ENCODE results near the gene CFAP77. TPM values are rescaled to one million over a fixed set of nuclear protein-coding genes. Genes with fewer than 3 reads are reported as not detected.

The CFAP77 gene
- total and polyA plus RNA-seq, 10 of the 15 experiments (the other 5 are each of a cell fraction or from before 2014, with no cell fraction given): 0.33 TPM; not detected in 9

DNA sequence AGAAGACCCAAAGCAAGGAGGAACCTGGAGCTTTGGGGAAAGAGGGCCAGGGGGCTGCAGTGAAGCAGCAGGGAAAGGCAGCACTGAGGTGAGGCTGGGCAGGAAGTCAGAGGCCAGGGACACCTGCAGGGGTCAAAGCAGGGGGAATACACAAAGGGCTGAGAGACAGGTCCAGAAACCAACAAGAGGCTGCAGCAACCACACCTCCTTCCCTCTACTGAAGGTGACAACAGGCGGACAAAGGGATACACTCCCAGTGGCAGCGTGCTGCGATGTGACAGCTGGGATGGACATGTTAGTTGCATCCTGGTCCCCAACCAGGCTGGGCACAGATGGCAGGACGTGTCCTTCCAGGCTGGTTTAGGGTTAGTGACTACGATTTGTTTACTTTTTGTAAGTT lies 12.6 kb downstream of the CFAP77 start (continued):
- TF ChIP-seq, protein P1, sequence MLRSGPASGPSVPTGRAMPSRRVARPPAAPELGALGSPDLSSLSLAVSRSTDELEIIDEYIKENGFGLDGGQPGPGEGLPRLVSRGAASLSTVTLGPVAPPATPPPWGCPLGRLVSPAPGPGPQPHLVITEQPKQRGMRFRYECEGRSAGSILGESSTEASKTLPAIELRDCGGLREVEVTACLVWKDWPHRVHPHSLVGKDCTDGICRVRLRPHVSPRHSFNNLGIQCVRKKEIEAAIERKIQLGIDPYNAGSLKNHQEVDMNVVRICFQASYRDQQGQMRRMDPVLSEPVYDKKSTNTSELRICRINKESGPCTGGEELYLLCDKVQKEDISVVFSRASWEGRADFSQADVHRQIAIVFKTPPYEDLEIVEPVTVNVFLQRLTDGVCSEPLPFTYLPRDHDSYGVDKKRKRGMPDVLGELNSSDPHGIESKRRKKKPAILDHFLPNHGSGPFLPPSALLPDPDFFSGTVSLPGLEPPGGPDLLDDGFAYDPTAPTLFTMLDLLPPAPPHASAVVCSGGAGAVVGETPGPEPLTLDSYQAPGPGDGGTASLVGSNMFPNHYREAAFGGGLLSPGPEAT (IDR thresholded peaks at IDR 0.05; ENCODE audit: low read depth): no peak
- TF ChIP-seq STAT1 (conservative IDR thresholded peaks at IDR 0.05) (no peak), CHD4 (IDR thresholded peaks at IDR 0.05) (no peak), RBBP5 (conservative IDR thresholded peaks at IDR 0.05) (no peak), MEF2A (IDR thresholded peaks at IDR 0.05; ENCODE audit: insufficient read depth, low read depth, low read length) (no peak)
- TF ChIP-seq, protein P2, sequence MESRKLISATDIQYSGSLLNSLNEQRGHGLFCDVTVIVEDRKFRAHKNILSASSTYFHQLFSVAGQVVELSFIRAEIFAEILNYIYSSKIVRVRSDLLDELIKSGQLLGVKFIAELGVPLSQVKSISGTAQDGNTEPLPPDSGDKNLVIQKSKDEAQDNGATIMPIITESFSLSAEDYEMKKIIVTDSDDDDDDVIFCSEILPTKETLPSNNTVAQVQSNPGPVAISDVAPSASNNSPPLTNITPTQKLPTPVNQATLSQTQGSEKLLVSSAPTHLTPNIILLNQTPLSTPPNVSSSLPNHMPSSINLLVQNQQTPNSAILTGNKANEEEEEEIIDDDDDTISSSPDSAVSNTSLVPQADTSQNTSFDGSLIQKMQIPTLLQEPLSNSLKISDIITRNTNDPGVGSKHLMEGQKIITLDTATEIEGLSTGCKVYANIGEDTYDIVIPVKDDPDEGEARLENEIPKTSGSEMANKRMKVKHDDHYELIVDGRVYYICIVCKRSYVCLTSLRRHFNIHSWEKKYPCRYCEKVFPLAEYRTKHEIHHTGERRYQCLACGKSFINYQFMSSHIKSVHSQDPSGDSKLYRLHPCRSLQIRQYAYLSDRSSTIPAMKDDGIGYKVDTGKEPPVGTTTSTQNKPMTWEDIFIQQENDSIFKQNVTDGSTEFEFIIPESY (IDR thresholded peaks at IDR 0.05): no peak

DNA sequence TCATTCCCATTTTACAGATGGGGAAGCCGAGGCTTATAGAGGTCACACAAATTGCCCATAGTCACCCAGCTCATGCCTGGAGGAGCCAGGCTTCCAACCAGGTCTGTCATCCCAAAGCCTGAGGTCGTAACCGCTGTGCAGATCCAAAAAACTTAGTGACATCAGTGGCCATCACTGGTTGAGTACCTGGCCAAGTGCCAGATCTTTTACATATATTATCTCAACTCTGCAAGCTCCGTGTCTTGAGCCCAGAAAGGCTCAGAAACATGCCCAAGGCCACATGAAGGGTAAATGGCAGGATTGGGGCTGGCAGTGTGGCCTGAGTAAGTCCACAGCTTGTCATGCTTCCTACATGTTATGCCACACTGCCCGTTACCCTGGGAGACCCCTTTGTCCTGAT lies 13.5 kb downstream of the CFAP77 start:
- Histone ChIP-seq H3K4me3 (no peak overlapping the region), H3K36me3 (ENCODE audit: control insufficient read depth in 2 of 2, insufficient read depth in 2 of 2, low read length in 1 of 2) (no peaks in the 10 kb centered on the region), H3K27ac (ENCODE audit: control insufficient read depth, insufficient read depth) (no peak overlapping the region), H2AFZ (ENCODE audit: control insufficient read depth, low read depth, low read length) (no peak overlapping the region), H4K20me1 (ENCODE audit: control insufficient read depth, insufficient read depth) (no peaks in the 10 kb centered on the region), H3K79me2 (ENCODE audit: control insufficient read depth, insufficient read depth, low read length) (no peaks in the 10 kb centered on the region), H3K4me2 (ENCODE audit: control insufficient read depth, insufficient read depth) (no peak overlapping the region), H3K9me3 (replicated peaks; ENCODE audit: control insufficient read depth, insufficient read depth, low read length) (no peaks in the 10 kb centered on the region), H3K27me3 (replicated peaks in 1 of 2; ENCODE audit: control insufficient read depth in 2 of 2, insufficient read depth in 2 of 2, low read length in 1 of 2) (peaks cover 3 to 4% of the 10 kb centered on the region in 2 experiments; a peak in 3 of 4 replicates), H3K9ac (ENCODE audit: control insufficient read depth, insufficient read depth, low read length) (no peak overlapping the region), H3K4me1 (ENCODE audit: control insufficient read depth, insufficient read depth, low read length) (no peaks in the 10 kb centered on the region)
- BruUV-seq (replicated peaks): no TSS peak
- WGBS (ENCODE audit: insufficient coverage, insufficient replicate concordance, low lambda C conversion rate, missing lambda C conversion rate): 24% methylated on average over 5 of the region's 5 CpGs
- in situ Hi-C loops (cut with MboI): loop anchor here (5.0 kb wide), 1 partner anchor 379 kb away; no protein-coding TSS in a partner anchor
- ChIA-PET SMC1A (ENCODE audit: uncharacterized antibody, unreplicated experiment) (no interaction called here), POLR2A (no interaction called here), CTCF (interaction anchor here (0.6 kb wide), 1 partner anchor 523 kb away, joined by 3 read pairs; no protein-coding TSS in a partner anchor), RAD21 (ENCODE audit: unreplicated experiment) (no interaction called here)
- TF ChIP-seq GABPA (IDR thresholded peaks at IDR 0.05; ENCODE audit: low read depth) (no peak), RAD51 (IDR thresholded peaks at IDR 0.05) (no peak)
- intact Hi-C loops (cut with micrococcal nuclease; ENCODE audit: unreplicated experiment): no loop called here
- DNase-seq (ENCODE audit: low read depth, low spot score): no peak
- no peak for FAIRE-seq
- ATAC-seq: no peak
